NCI-H1694 (cell line): Measurements from ENCODE around the gene CTF1.
A peak's percentile ranks its signal among the peaks of the same experiment; 100 is the strongest.
"Not testable (repeated sequence)": the region's sequence is repeated elsewhere in the genome, so short reads cannot be mapped to it uniquely, and the experiment has no call there.

Experiments used
- DNase-seq: peaks from one replicate; lab custom pipeline; 2025; lab: John Stamatoyannopoulos, UW

The CTF1 gene

DNA sequence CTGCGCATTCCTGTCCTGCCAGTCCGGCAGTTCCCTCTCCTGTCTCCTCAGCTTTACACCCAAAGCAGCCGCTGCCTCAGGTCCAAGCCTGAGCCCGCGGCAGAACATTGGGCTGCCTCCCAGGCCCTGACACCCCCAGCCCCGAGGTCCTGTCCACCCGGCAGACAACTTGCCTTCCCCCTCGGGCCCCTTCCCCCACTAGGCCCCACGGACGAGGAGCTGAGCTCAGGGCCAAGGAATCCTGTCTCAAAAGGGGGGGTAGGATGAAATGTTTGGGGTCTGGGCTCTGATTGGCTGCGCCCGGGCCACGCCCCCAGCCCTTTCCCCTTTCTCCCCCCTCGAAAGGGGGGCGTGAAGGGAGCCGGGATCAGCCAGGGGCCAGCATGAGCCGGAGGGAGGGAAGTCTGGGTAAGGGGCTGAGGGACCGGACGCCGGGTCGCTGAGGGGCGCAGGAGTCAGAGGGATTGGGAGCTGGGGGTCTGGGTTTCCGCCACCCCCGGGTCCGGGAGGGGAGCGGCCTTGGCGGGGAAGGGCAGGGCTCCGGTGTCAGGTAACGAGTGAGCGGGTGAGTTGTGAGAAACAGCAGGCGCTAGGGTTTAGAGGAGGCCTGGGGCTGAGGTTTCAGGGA lies at the start of gene CTF1:
TSS of gene CTF1 (plus strand) at position 354 of the 628 bp plus-strand sequence. CDS start at position 384, 30 bp downstream.
- DNase-seq: no peak

- DNase-seq: no peak
Observed at GRCh38 chr16:30846649-30847402, 49.6 kb upstream of the CTF1 start.

- no peak for DNase-seq
Observed at GRCh38 chr16:30850246-30850645, 46.2 kb upstream of the CTF1 start.

DNA sequence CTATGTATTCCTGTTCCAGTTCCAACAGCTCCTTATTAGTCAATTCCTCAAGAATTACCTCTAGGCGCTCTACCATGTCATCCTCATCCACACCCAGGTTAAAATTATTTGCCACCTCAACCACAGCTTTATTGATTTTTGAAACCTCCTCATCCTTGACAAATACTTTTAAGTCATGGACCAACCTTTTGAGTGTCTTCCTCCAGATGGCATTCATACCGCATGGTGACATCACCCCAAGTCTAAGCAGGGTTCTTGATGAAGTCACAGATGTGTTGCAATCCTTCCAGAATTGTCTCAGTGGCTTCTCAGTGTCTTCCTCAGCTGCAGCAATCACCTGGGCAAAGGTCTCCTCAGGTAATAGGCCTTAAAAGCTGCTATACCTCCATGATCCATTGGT lies 42.7 kb upstream of the CTF1 start:
- DNase-seq: no peak

DNA sequence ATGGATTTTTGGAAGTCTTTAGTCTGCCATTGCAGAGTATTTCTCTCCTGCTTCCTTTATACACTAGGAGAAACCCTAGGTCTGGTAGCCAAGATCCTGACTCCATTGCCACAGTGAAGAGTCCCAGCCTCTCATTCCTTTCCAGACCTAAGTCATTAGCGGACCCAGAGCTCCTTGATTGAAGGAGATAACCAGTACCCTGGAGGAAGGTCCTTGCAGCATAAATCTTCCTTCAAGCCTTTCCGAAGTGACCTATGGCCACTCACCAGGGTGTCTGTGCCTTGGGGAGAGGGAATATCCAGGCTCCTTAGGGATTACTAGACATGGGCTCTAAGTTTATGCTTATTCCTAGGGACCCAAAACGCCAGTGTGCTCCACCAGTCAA lies 38.3 kb upstream of the CTF1 start:
- DNase-seq: no peak

GRCh38 chr16:30858829-30859423 lies 37.5 kb upstream of the CTF1 start:
- DNase-seq: no peak

GRCh38 chr16:30860729-30861128 lies 35.7 kb upstream of the CTF1 start:
- not testable (repeated sequence) for DNase-seq

- not testable (repeated sequence) for DNase-seq
Observed at GRCh38 chr16:30863178-30863577, 33.2 kb upstream of the CTF1 start.

DNA sequence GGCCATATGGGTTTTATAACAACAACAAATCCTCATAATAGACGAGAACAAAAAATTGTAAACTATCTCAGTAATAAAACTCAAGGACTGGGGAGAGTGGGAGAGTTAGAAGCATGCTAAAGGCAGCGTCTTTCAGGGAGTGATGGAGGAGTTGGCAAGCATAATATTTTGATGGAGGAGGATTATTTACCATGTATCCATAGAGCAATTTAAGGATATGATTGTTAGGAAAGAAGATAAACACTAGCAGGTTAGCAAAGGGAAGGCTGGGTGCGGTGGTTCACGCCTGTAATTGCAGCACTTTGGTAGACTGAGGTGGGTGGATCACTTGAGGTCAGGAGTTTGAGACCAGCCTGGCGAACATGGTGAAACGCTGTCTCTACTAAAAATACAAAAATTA lies 30.4 kb upstream of the CTF1 start:
- no peak for DNase-seq

- DNase-seq: no peak
Observed at GRCh38 chr16:30867747-30868146, 28.7 kb upstream of the CTF1 start.

- DNase-seq: no peak
Observed at GRCh38 chr16:30870904-30871303, 25.5 kb upstream of the CTF1 start.

- DNase-seq: no peak
Observed at GRCh38 chr16:30874244-30874820, 22.1 kb upstream of the CTF1 start.

DNA sequence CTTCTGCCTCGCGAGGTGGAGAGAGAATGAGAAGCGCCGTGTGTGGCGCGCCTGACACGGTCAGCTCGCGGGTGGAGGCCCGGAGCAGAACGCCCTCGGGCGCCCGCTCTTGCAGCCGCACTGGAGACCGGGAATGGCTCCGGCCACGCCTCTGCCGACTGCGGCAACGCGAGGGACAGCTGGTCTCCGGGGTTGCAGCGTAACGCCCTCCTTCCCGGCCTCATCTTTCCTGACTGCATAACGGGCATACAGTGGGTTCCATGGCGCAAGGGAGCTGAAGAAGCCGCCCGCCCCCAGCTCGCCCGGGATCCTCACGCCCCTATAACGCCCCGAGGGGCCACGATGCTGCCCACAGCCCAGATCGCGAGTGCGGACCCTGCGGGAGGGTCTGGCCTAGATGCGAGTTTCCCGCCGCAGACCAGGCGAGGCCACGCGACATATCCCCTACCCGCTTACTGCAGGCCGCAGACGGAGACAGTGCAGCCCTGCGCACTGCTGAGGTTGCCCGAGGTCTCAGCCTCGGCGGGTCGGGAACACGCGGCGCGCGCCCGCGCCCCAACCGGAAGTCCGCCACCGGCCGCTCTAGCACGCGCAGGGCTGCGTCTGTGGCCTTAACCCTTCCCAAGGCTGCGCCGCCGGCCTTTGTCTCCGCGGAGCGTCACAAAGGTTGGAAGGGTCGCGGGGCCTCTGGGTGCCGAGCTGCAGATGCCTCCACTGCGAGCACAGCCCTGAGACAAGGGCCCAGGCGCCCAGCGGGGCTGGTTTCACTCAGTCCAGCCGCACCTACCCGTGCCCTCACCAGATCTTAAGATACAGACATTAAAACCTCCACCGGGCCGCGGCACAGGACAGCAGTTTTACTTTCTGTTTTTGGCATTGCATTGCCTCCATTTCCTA lies 21.3 kb upstream of the CTF1 start:
- DNase-seq: peak; percentile 59

- DNase-seq: no peak
Observed at GRCh38 chr16:30875871-30876801, 20.3 kb upstream of the CTF1 start.

- DNase-seq: no peak
Observed at GRCh38 chr16:30876867-30877266, 19.5 kb upstream of the CTF1 start.

- no peak for DNase-seq
Observed at GRCh38 chr16:30882429-30883310, 13.7 kb upstream of the CTF1 start.

- no peak for DNase-seq
Observed at GRCh38 chr16:30884760-30885159, 11.7 kb upstream of the CTF1 start.

GRCh38 chr16:30885196-30885595 lies 11.2 kb upstream of the CTF1 start:
- no peak for DNase-seq

DNA sequence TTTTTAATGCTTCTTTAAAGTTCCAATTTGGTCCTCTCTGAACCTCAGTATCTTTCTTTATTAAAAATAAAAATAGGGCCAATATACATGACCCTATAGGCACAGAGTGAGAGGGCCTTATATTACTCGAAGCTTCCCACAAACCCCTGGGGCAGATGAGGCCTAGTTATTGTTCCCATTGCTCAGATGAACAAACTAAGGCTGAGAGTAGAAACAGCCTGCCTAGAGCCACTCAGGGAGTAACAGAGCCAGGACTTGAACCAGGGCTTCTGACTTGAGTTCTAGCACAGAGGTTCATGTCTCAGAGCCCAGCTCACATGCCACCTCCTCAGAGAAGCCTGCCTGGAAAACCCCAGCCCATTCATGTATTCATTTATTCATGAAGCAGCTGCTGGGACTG lies 10.3 kb upstream of the CTF1 start:
- DNase-seq: no peak

DNA sequence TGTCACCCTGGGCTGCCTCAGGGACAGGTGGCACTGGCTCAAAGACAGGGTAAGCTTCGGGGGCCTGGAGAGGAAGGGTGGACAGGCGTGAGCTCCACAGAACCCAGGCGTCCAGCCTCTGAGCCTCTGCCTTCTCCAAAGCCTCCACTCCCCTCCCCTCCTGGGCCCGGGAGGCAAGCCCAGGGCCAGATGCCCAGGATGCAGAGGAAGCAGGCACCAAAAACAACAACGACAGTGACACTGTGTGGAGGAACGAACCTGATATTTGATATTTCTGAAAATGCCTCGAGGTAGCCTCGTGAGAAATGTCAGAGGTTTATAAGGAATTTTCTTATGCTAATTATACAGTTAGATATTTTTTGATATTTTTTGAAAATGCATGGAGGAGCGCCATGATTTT lies 8.5 kb upstream of the CTF1 start:
- no peak for DNase-seq
